Measurements from ENCODE around the gene TOP1. TPM values are rescaled to one million over a fixed set of nuclear protein-coding genes. Genes with fewer than 3 reads are reported as not detected.
A peak's percentile ranks its signal among the peaks of the same experiment; 100 is the strongest.

TOP1 gene
- total RNA-seq, 2 donors from 2014 or later: 80.6 to 85.5 TPM

DNA sequence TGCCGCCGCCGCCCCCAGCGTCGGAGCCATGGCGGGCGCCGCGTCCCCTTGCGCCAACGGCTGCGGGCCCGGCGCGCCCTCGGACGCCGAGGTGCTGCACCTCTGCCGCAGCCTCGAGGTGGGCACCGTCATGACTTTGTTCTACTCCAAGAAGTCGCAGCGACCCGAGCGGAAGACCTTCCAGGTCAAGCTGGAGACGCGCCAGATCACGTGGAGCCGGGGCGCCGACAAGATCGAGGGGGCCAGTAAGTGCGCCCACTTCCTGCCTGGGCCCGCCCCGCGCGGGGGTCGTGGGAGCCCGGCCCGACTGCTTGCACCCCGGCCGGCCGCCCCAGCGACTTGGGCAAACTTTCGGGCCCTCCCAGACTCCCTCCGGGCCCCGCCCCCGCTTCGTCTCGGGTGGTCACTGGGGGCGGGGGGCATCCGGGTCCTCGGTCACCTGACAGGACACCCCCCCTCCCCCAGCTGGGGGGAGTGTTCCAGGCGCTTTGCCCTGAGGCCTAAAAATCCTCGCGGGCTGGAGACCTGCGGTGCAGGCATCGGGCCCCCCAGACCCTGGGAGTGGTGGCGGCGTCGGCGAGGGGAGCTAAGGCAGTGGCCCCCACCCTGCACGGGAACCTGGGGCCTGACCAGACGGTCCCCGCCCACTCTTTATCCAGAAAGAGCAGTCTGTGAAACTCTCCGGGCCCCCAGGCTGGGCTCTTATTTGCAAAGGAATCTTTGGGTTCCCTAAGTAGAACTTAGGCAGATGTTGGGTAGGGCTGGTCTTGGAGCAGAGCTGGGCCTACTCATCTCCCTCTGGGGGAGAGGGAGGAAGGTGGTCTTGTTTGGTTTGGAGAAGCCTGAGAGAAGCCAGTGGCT, 109.2 kb downstream of the TOP1 start:
- intact Hi-C loops (cut with DNase I): no loop called here

GRCh38 chr20:41138475-41139226, 110.0 kb downstream of the TOP1 start:
- Histone ChIP-seq H3K27me3 (no peaks in the 10 kb centered on the region), H3K4me1 (no peaks in the 10 kb centered on the region), H3K4me3 (peak overlapping the region; percentile 87), H3K9me3 (no peaks in the 10 kb centered on the region), H3K9ac (ENCODE audit: low read depth in 2 of 2, low read length in 2 of 2) (peak overlapping the region; percentile 85 to 94), H3K36me3 (no peaks in the 10 kb centered on the region), H3K27ac (peak overlapping the region; percentile 96)
- TF ChIP-seq, protein P1, sequence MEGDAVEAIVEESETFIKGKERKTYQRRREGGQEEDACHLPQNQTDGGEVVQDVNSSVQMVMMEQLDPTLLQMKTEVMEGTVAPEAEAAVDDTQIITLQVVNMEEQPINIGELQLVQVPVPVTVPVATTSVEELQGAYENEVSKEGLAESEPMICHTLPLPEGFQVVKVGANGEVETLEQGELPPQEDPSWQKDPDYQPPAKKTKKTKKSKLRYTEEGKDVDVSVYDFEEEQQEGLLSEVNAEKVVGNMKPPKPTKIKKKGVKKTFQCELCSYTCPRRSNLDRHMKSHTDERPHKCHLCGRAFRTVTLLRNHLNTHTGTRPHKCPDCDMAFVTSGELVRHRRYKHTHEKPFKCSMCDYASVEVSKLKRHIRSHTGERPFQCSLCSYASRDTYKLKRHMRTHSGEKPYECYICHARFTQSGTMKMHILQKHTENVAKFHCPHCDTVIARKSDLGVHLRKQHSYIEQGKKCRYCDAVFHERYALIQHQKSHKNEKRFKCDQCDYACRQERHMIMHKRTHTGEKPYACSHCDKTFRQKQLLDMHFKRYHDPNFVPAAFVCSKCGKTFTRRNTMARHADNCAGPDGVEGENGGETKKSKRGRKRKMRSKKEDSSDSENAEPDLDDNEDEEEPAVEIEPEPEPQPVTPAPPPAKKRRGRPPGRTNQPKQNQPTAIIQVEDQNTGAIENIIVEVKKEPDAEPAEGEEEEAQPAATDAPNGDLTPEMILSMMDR (IDR thresholded peaks at IDR 0.05): no peak
- peak; percentile 57 for DNase-seq
- intact Hi-C loops (cut with DNase I): no loop called here

More for the DNA sequence above, 109.2 kb downstream of the TOP1 start:
- Histone ChIP-seq H3K4me1 (no peaks in the 10 kb centered on the region), H3K9me3 (no peaks in the 10 kb centered on the region), H3K4me3 (peak overlapping the region; percentile 87), H3K27me3 (no peaks in the 10 kb centered on the region), H3K36me3 (no peaks in the 10 kb centered on the region), H3K27ac (peak overlapping the region; percentile 96), H3K9ac (ENCODE audit: low read depth in 2 of 2, low read length in 2 of 2) (peak overlapping the region; percentile 85 to 94)
- DNase-seq: peak; percentile 67
- TF ChIP-seq, protein P1 (IDR thresholded peaks at IDR 0.05): no peak

GRCh38 chr20:41139227-41140093, 110.8 kb downstream of the TOP1 start:
- intact Hi-C loops (cut with DNase I): no loop called here
- Histone ChIP-seq H3K9ac (ENCODE audit: low read depth in 2 of 2, low read length in 2 of 2) (peak overlapping the region; percentile 54 to 85), H3K4me1 (no peaks in the 10 kb centered on the region), H3K4me3 (peak overlapping the region; percentile 87), H3K27me3 (no peaks in the 10 kb centered on the region), H3K27ac (no peak overlapping the region), H3K9me3 (no peaks in the 10 kb centered on the region), H3K36me3 (no peaks in the 10 kb centered on the region)
- TF ChIP-seq, protein P1 (IDR thresholded peaks at IDR 0.05): no peak
- DNase-seq: no peak

GRCh38 chr20:41140226-41141133, 111.9 kb downstream of the TOP1 start:
- TF ChIP-seq, protein P1 (IDR thresholded peaks at IDR 0.05): no peak
- no peaks in the 10 kb centered on the region for H3K4me1 ChIP-seq
- H3K4me3 ChIP-seq: no peak overlapping the region

More at GRCh38 chr20:41140226-41141133, 111.9 kb downstream of the TOP1 start:
- Histone ChIP-seq H3K9me3 (no peaks in the 10 kb centered on the region), H3K27me3 (no peaks in the 10 kb centered on the region), H3K36me3 (no peaks in the 10 kb centered on the region), H3K9ac (ENCODE audit: low read depth in 2 of 2, low read length in 2 of 2) (peak overlapping the region in 1 of 2 donors; percentile 38), H3K27ac (peak overlapping the region; percentile 19)
- DNase-seq: no peak
- intact Hi-C loops (cut with DNase I): no loop called here

Measured in colonic mucosa (tissue), 4 donors.